ENCODE measurements around the gene ICA1. TPM values are rescaled to one million over a fixed set of nuclear protein-coding genes. Genes with fewer than 3 reads are reported as not detected.

Gene ICA1
- total and polyA plus RNA-seq, 2 donors (not counting 3 experiments of a cell fraction or from before 2014, with no cell fraction given) = 19.0 to 47.1 TPM

- Histone ChIP-seq H3K4me2 (ENCODE audit: insufficient read depth, low read length) (no peak overlapping the region), H4K20me1 (replicated peaks; ENCODE audit: control insufficient read depth, extremely low read depth, insufficient read depth, low read length) (no peaks in the 10 kb centered on the region), H3K27me3 (ENCODE audit: control insufficient read depth in 2 of 2, insufficient read depth in 2 of 2, low read length in 2 of 2) (no peaks in the 10 kb centered on the region), H3K27ac (ENCODE audit: insufficient read depth, low read depth, low read length) (no peak overlapping the region), H3K4me1 (ENCODE audit: control insufficient read depth, extremely low read depth, insufficient read depth, low read length) (no peaks in the 10 kb centered on the region), H3K9me3 (replicated peaks; ENCODE audit: control insufficient read depth, insufficient read depth, low read length) (no peaks in the 10 kb centered on the region), H3K36me3 (ENCODE audit: control insufficient read depth in 2 of 2, extremely low read depth in 1 of 2, insufficient read depth in 2 of 2, low read length in 2 of 2) (peaks cover 0 to 4% of the 10 kb centered on the region in 2 experiments), H3K79me2 (ENCODE audit: control insufficient read depth, insufficient read depth, low read length) (no peaks in the 10 kb centered on the region), H3K9ac (replicated peaks; ENCODE audit: extremely low read depth, insufficient read depth, low read length) (no peak overlapping the region), H3K9me1 (replicated peaks; ENCODE audit: control insufficient read depth, extremely low read depth, insufficient read depth, low read length) (no peaks in the 10 kb centered on the region), H2AFZ (ENCODE audit: low read depth, low read length) (no peak overlapping the region), H3K4me3 (replicated peaks in 1 of 3; ENCODE audit: insufficient read depth in 1 of 3, low read depth in 1 of 3, low read length in 3 of 3) (no peak overlapping the region)
- DNase-seq (ENCODE audit: low read depth, low spot score) (no peak), FAIRE-seq (no peak)
- BruUV-seq (replicated peaks) = no TSS peak
- dilution Hi-C loops (cut with MboI; ENCODE audit: extremely low pct_ligation_motif_present, low sequenced_read_pairs) (no loop called here), intact Hi-C loops (cut with micrococcal nuclease) (no loop called here)
- CTCF ChIA-PET = interaction anchor here (1.4 kb wide), 1 partner anchor 9 kb away, joined by 3 read pairs; no protein-coding TSS in a partner anchor
- TF ChIP-seq POLR2A (IDR thresholded peaks at IDR 0.05; ENCODE audit: low read depth, low read length) = no peak
- no peak for TF ChIP-seq FOS (IDR thresholded peaks at IDR 0.05; ENCODE audit: borderline replicate concordance, insufficient read depth, low read length)
- no peak for TF ChIP-seq MAX (IDR thresholded peaks at IDR 0.05; ENCODE audit: insufficient read depth, insufficient read length)
- TF ChIP-seq GATA2 (IDR thresholded peaks at IDR 0.05; ENCODE audit: insufficient read depth, insufficient read length, low read depth, low read length) = no peak
- no peak for TF ChIP-seq JUN (IDR thresholded peaks at IDR 0.05; ENCODE audit: borderline replicate concordance, insufficient read depth, insufficient read length, low read depth)
- TF ChIP-seq POLR2AphosphoS5 (IDR thresholded peaks at IDR 0.05; ENCODE audit: insufficient read depth, low read depth, low read length) = no peak
- no peak for TF ChIP-seq CTCF (IDR thresholded peaks at IDR 0.05; ENCODE audit: extremely low read depth in 1 of 2, insufficient read depth in 1 of 2, low read depth in 1 of 2, low read length in 2 of 2)
- no peak for TF ChIP-seq EZH2 (IDR thresholded peaks at IDR 0.05; ENCODE audit: borderline replicate concordance, low read depth, low read length, severe bottlenecking)
- POLR2A ChIA-PET = no interaction called here
These were observed 147.8 kb downstream of the ICA1 start for GRCh38 chr7:8114175-8114574.

Data from endothelial cell of umbilical vein (primary cell).